ENCODE measurements around the gene SORD.
"Not testable (repeated sequence)": the region's sequence is repeated elsewhere in the genome, so short reads cannot be mapped to it uniquely, and the experiment has no call there.

SORD gene

GRCh38 chr15:45009046-45009445, 13.9 kb upstream of the SORD start:
- DNase-seq (ENCODE audit: low read depth): no peak
- H3K4me3 ChIP-seq (ENCODE audit: control insufficient read depth, low read depth, low read length): no peak overlapping the region
- TF ChIP-seq CTCF (IDR thresholded peaks at IDR 0.05; ENCODE audit: control insufficient read depth, insufficient read depth, low read depth, low read length, missing control alignments): no peak

- not testable (repeated sequence) for DNase-seq (ENCODE audit: low read depth); H3K4me3 ChIP-seq (ENCODE audit: control insufficient read depth, low read depth, low read length)
Observed at GRCh38 chr15:45015114-45015513, 7.9 kb upstream of the SORD start.

- DNase-seq (ENCODE audit: low read depth); H3K4me3 ChIP-seq (ENCODE audit: control insufficient read depth, low read depth, low read length): not testable (repeated sequence)
Observed at GRCh38 chr15:45020222-45020900, 2.6 kb upstream of the SORD start.

GRCh38 chr15:45020901-45021259, 2.1 kb upstream of the SORD start:
- not testable (repeated sequence) for DNase-seq (ENCODE audit: low read depth); H3K4me3 ChIP-seq (ENCODE audit: control insufficient read depth, low read depth, low read length)

- TF ChIP-seq CTCF (IDR thresholded peaks at IDR 0.05; ENCODE audit: control insufficient read depth, insufficient read depth, low read depth, low read length, missing control alignments): no peak
- no peak for DNase-seq (ENCODE audit: low read depth)
- H3K4me3 ChIP-seq (ENCODE audit: control insufficient read depth, low read depth, low read length): no peak overlapping the region
Observed at GRCh38 chr15:45021348-45021747, 1.6 kb upstream of the SORD start.

GRCh38 chr15:45023659-45024225, 747 bp downstream of the SORD start:
- no peak for TF ChIP-seq CTCF (IDR thresholded peaks at IDR 0.05; ENCODE audit: control insufficient read depth, insufficient read depth, low read depth, low read length, missing control alignments)
- no peak for DNase-seq (ENCODE audit: low read depth)

GRCh38 chr15:45024649-45025048, 1.7 kb downstream of the SORD start:
- not testable (repeated sequence) for DNase-seq (ENCODE audit: low read depth); H3K4me3 ChIP-seq (ENCODE audit: control insufficient read depth, low read depth, low read length)

More at GRCh38 chr15:45023659-45024225, 747 bp downstream of the SORD start:
- peak overlapping the region; percentile 78 for H3K4me3 ChIP-seq (ENCODE audit: control insufficient read depth, low read depth, low read length)

GRCh38 chr15:45025627-45026026, 2.6 kb downstream of the SORD start:
- not testable (repeated sequence) for DNase-seq (ENCODE audit: low read depth); H3K4me3 ChIP-seq (ENCODE audit: control insufficient read depth, low read depth, low read length)

GRCh38 chr15:45026651-45027190, 3.7 kb downstream of the SORD start:
- no peak for DNase-seq (ENCODE audit: low read depth)
- TF ChIP-seq CTCF (IDR thresholded peaks at IDR 0.05; ENCODE audit: control insufficient read depth, insufficient read depth, low read depth, low read length, missing control alignments): no peak
- no peak overlapping the region for H3K4me3 ChIP-seq (ENCODE audit: control insufficient read depth, low read depth, low read length)

Measured in AG09309 (cell line).